HG02763 (cell line): Measurements from ENCODE around the gene PNMA5.

ENCODE experiments used
- ATAC-seq: cut with Tn5 transposase; IDR thresholded peaks from one replicate; pipeline ENCODE4 v1.9.1; 2021; ENCODE audit warnings: mild to moderate bottlenecking, moderate library complexity; ENCODE audit not compliant: unreplicated experiment

Gene PNMA5

GRCh38 chrX:152958524-152959465, 35.1 kb downstream of the PNMA5 start:
- ATAC-seq, result peak; percentile 83

GRCh38 chrX:152958047-152958446, 35.9 kb downstream of the PNMA5 start:
- no peak for ATAC-seq

- ATAC-seq, result no peak
These were observed 43.1 kb downstream of the PNMA5 start for GRCh38 chrX:152950786-152951185.

GRCh38 chrX:152949114-152949513, 44.8 kb downstream of the PNMA5 start:
- no peak for ATAC-seq

- no peak for ATAC-seq
These were observed 47.2 kb downstream of the PNMA5 start for GRCh38 chrX:152946681-152947080.

- no peak for ATAC-seq
These were observed 48.6 kb downstream of the PNMA5 start for GRCh38 chrX:152945021-152945979.

- no peak for ATAC-seq
These were observed 50.1 kb downstream of the PNMA5 start for GRCh38 chrX:152943826-152944225.

GRCh38 chrX:152942077-152942442, 51.9 kb downstream of the PNMA5 start:
- ATAC-seq, result no peak

- peak; percentile 93 for ATAC-seq
These were observed 52.4 kb downstream of the PNMA5 start for GRCh38 chrX:152941328-152942076.
